Endodermal cell (in vitro differentiated cells): ENCODE data around the gene TNS3. TPM values are rescaled to one million over a fixed set of nuclear protein-coding genes. Genes with fewer than 3 reads are reported as not detected.

Experiments used
- DNase-seq: peaks from one replicate; pipeline ENCODE4 v3.0.0-alpha.2; 2017
- H3K27ac ChIP-seq: 2 replicates; pipeline ENCODE4 v1.5.1; 2013; ENCODE audit warnings: mild to moderate bottlenecking, low read depth, low read length, moderate library complexity
- H3K27me3 ChIP-seq: 2 replicates; pipeline ENCODE4 v1.6.1; 2013; ENCODE audit warnings: mild to moderate bottlenecking, low read length, moderate library complexity; ENCODE audit not compliant: insufficient read depth, control insufficient read depth, poor library complexity, severe bottlenecking
- H3K36me3 ChIP-seq: 2 replicates; pipeline ENCODE4 v1.7.0; 2013; ENCODE audit warnings: mild to moderate bottlenecking, low read length, moderate library complexity; ENCODE audit not compliant: control insufficient read depth, insufficient read depth
- H3K4me1 ChIP-seq: one replicate; pipeline ENCODE4 v1.7.0; 2013; ENCODE audit warnings: low read length; ENCODE audit not compliant: control insufficient read depth, insufficient read depth
- H3K4me3 ChIP-seq: 2 replicates; pipeline ENCODE4 v1.5.1; 2013; ENCODE audit warnings: mild to moderate bottlenecking, low read length, moderate library complexity
- H3K9ac ChIP-seq: 2 replicates; pipeline ENCODE4 v1.6.1; 2013; ENCODE audit warnings: mild to moderate bottlenecking, low read length, moderate library complexity; ENCODE audit not compliant: poor library complexity, severe bottlenecking; ENCODE audit errors: extremely low read depth
- H3K9me3 ChIP-seq: 2 replicates; pipeline ENCODE4 v1.6.1; 2013; ENCODE audit warnings: mild to moderate bottlenecking, low read length, moderate library complexity; ENCODE audit not compliant: control insufficient read depth
- H3K27ac Mint-ChIP-seq: 2 replicates; pipeline ENCODE4 v1.8.0; 2020; ENCODE audit warnings: mixed read lengths
- H3K27me3 Mint-ChIP-seq: 2 replicates; pipeline ENCODE4 v1.8.0; 2021; ENCODE audit warnings: mild to moderate bottlenecking, mixed read lengths; ENCODE audit not compliant: insufficient read depth
- H3K36me3 Mint-ChIP-seq: 2 replicates; pipeline ENCODE4 v1.8.0; 2020; ENCODE audit warnings: low read depth, mixed read lengths
- H3K4me1 Mint-ChIP-seq: 2 replicates; pipeline ENCODE4 v1.8.0; 2020; ENCODE audit warnings: mixed read lengths
- H3K4me3 Mint-ChIP-seq: 2 replicates; pipeline ENCODE4 v1.8.0; 2020; ENCODE audit warnings: mild to moderate bottlenecking, moderate library complexity, mixed read lengths
- H3K9me3 Mint-ChIP-seq: 2 replicates; pipeline ENCODE4 v1.8.0; 2020; ENCODE audit warnings: mild to moderate bottlenecking, mixed read lengths
- CTCF ChIP-seq: fragments of 200-600 bp; sonication (generic); conservative IDR thresholded peaks from 2 replicates; pipeline ENCODE4 v1.5.0; 2021; ENCODE audit warnings: antibody characterized with exemption, mild to moderate bottlenecking
- WGBS, 2 experiments: methylation state at CpG; one replicate each; pipeline versions ENCODE4 v1.1.5 to v1.1.7; 2013; ENCODE audit warnings: missing lambda C conversion rate in 2 of 2, mixed read lengths in 1 of 2; ENCODE audit not compliant: insufficient coverage in 1 of 2, insufficient read length in 1 of 2; 5-methylcytosine and 5-hydroxymethylcytosine counted together
- total RNA-seq, 2 donors: library from RNA; stranded (reverse); fragmentation: NEBNext Ultra II Directional in 1 of 2; extraction: Animal tissue kit (Norgen Biotek cat#: 25700) in 1 of 2; gene quantifications; 2 replicates in 1 of 2; 3 replicates in 1 of 2; pipeline ENCODE4 v1.2.1, GENCODE V29; 2021

TNS3 gene
- total RNA-seq, 2 donors from 2014 or later = 33.8 to 38.5 TPM

GRCh38 chr7:47565640-47566250, 16.2 kb downstream of the TNS3 start:
- Mint-ChIP-seq H3K27me3 (no peaks in the 10 kb centered on the region), H3K9me3 (peaks cover 1% of the 10 kb centered on the region), H3K27ac (peak overlapping the region; percentile 55), H3K4me3 (no peak overlapping the region), H3K36me3 (peaks cover 3% of the 10 kb centered on the region), H3K4me1 (peaks cover 25% of the 10 kb centered on the region)
- WGBS, 2 experiments = 87 to 88% methylated on average over 5 to 11 of the region's 11 CpGs
- Histone ChIP-seq H3K4me3 (no peak overlapping the region), H3K9me3 (peaks cover 5% of the 10 kb centered on the region), H3K36me3 (no peaks in the 10 kb centered on the region), H3K4me1 (peaks cover 8% of the 10 kb centered on the region), H3K27ac (no peak overlapping the region), H3K27me3 (no peaks in the 10 kb centered on the region), H3K9ac (no peak overlapping the region)
- TF ChIP-seq CTCF = no peak
- no peak for DNase-seq

DNA sequence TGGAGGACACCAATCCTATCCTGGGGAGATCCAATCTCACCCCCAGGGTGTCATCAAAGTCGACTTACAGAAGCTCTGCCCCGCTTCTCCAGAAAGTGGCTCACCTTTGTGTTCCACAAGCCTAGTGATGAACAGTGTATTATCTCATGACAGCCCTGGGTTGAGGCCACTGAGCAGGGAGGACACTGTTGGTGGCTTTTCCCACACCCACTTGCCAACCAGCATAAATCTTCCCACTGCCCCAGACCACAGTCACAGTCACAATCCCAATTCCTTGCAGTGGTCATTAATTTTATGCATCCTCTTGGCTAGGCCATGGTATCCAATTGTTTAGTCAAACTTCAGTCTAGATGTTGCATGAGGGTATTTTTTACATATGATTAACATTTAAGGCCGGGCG, 18.4 kb downstream of the TNS3 start:
- H3K4me3 ChIP-seq = no peak overlapping the region
- 93 to 95% methylated on average over 2 to 4 of the region's 4 CpGs for WGBS, 2 experiments
- H3K4me1 Mint-ChIP-seq = peaks cover 22% of the 10 kb centered on the region
- no peak for TF ChIP-seq CTCF
- no peak overlapping the region for H3K27ac ChIP-seq
- H3K27me3 Mint-ChIP-seq = peaks cover 3% of the 10 kb centered on the region
- H3K36me3 Mint-ChIP-seq = peaks cover 1% of the 10 kb centered on the region
- peaks cover 10% of the 10 kb centered on the region for H3K4me1 ChIP-seq
- H3K4me3 Mint-ChIP-seq = no peak overlapping the region
- H3K27ac Mint-ChIP-seq = no peak overlapping the region
- peaks cover 5% of the 10 kb centered on the region for H3K9me3 ChIP-seq
- H3K36me3 ChIP-seq = no peaks in the 10 kb centered on the region
- DNase-seq = no peak
- H3K27me3 ChIP-seq = no peaks in the 10 kb centered on the region
- no peak overlapping the region for H3K9ac ChIP-seq
- H3K9me3 Mint-ChIP-seq = peaks cover 1% of the 10 kb centered on the region

DNA sequence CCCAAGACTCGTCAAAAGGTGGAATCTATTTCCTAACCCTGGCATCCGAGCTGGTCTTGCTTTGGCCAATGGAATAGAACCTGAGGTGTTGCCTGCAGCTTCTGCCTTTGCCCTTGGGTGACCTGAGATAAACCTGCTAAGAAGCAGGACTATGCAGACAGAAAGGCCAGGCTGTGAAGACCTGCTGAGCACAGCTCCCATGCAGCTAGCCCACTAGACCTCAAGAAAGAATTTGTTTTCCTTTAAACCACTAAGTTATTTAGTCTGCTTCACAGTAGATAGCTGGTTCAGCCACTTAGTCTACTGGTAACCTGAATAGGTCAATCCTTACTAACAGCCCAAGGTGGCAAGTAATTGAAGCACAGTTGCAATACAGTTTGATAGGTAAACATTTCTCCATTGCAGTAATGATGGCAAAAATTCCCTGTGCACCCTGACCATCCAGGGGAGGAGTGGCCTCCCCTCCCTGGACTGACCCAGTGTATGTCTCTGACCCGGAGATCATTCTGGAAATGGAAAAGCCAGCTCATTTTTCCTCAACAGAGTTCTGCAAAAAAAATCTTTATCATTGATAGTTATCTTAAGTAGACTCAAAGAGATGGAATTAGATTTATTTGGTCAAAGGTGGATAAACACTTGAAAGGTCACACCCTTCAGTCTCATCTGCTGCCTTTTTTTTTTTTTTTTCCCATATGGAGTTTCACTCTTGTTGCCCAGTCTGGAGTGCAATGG, 20.0 kb downstream of the TNS3 start:
- Histone ChIP-seq H3K4me3 (no peak overlapping the region), H3K4me1 (peaks cover 14% of the 10 kb centered on the region), H3K36me3 (no peaks in the 10 kb centered on the region), H3K9ac (no peak overlapping the region), H3K27ac (no peak overlapping the region), H3K27me3 (no peaks in the 10 kb centered on the region), H3K9me3 (peaks cover 5% of the 10 kb centered on the region)
- 85 to 92% methylated on average over 2 to 3 of the region's 3 CpGs for WGBS, 2 experiments
- DNase-seq = no peak
- peaks cover 1% of the 10 kb centered on the region for H3K36me3 Mint-ChIP-seq
- H3K9me3 Mint-ChIP-seq = peaks cover 1% of the 10 kb centered on the region
- TF ChIP-seq CTCF = no peak
- peaks cover 39% of the 10 kb centered on the region for H3K4me1 Mint-ChIP-seq
- peaks cover 3% of the 10 kb centered on the region for H3K27me3 Mint-ChIP-seq
- no peak overlapping the region for H3K27ac Mint-ChIP-seq
- no peak overlapping the region for H3K4me3 Mint-ChIP-seq
